Smooth muscle cell of the brain vasculature (primary cell): ENCODE results near the gene TYW1.
"Not testable (repeated sequence)": the region's sequence is repeated elsewhere in the genome, so short reads cannot be mapped to it uniquely, and the experiment has no call there.

Experiments
- DNase-seq: peaks from one replicate; pipeline ENCODE4 v3.0.0-alpha.2; 2012; ENCODE audit warnings: low read depth, low spot score

TYW1 gene

GRCh38 chr7:66995050-66995776 is 1.4 kb upstream of the TYW1 start, which contains the start of gene SBDS:
Gene SBDS (minus strand): TSS chr7:66995586. CDS start chr7:66995417, 169 bp downstream.
- DNase-seq = peak; percentile 95

GRCh38 chr7:67000601-67001258 is 4.1 kb downstream of the TYW1 start:
- DNase-seq = peak; percentile 10

- not testable (repeated sequence) for DNase-seq
These were observed 7.5 kb downstream of the TYW1 start for GRCh38 chr7:67004145-67004544.

- no peak for DNase-seq
These were observed 10.3 kb downstream of the TYW1 start for GRCh38 chr7:67006965-67007364.

GRCh38 chr7:67008260-67008659 is 11.6 kb downstream of the TYW1 start:
- no peak for DNase-seq

- not testable (repeated sequence) for DNase-seq
These were observed 13.0 kb downstream of the TYW1 start for GRCh38 chr7:67009677-67010076.

GRCh38 chr7:67014076-67014622 is 17.5 kb downstream of the TYW1 start:
- not testable (repeated sequence) for DNase-seq

- not testable (repeated sequence) for DNase-seq
These were observed 21.3 kb downstream of the TYW1 start for GRCh38 chr7:67017971-67018370.

GRCh38 chr7:67018940-67019339 is 22.3 kb downstream of the TYW1 start:
- DNase-seq = no peak

GRCh38 chr7:67019562-67020390 is 23.1 kb downstream of the TYW1 start:
- DNase-seq = no peak

- DNase-seq = no peak
These were observed 24.6 kb downstream of the TYW1 start for GRCh38 chr7:67021260-67021659.

- no peak for DNase-seq
These were observed 25.9 kb downstream of the TYW1 start for GRCh38 chr7:67022511-67022910.

GRCh38 chr7:67025459-67025858 is 28.8 kb downstream of the TYW1 start:
- not testable (repeated sequence) for DNase-seq

GRCh38 chr7:67031685-67032084 is 35.1 kb downstream of the TYW1 start:
- DNase-seq = not testable (repeated sequence)

- DNase-seq = no peak
These were observed 36.6 kb downstream of the TYW1 start for GRCh38 chr7:67033251-67033650.

- DNase-seq = not testable (repeated sequence)
These were observed 40.1 kb downstream of the TYW1 start for GRCh38 chr7:67036432-67037395.

- DNase-seq = not testable (repeated sequence)
These were observed 44.2 kb downstream of the TYW1 start for GRCh38 chr7:67040832-67041231.

- not testable (repeated sequence) for DNase-seq
These were observed 46.3 kb downstream of the TYW1 start for GRCh38 chr7:67042781-67043558.

- DNase-seq = not testable (repeated sequence)
These were observed 46.9 kb downstream of the TYW1 start for GRCh38 chr7:67043559-67043930.

GRCh38 chr7:67045496-67045995 is 48.9 kb downstream of the TYW1 start:
- no peak for DNase-seq
